Adipocyte (in vitro differentiated cells): ENCODE measurements around the gene ARGFX.

Experiments
- DNase-seq: peaks from one replicate; pipeline ENCODE4 v3.0.0-alpha.2; 2015; ENCODE audit warnings: low read depth
- H3K27me3 ChIP-seq: replicated peaks from 2 replicates; pipeline ENCODE4 v1.7.0; 2013; ENCODE audit warnings: mild to moderate bottlenecking, low read length, moderate library complexity; ENCODE audit not compliant: control insufficient read depth, insufficient read depth
- H3K36me3 ChIP-seq: 2 replicates; pipeline ENCODE4 v1.7.0; 2013; ENCODE audit warnings: low read length, mild to moderate bottlenecking, moderate library complexity; ENCODE audit not compliant: control insufficient read depth, insufficient read depth, severe bottlenecking
- H3K4me1 ChIP-seq: 2 replicates; pipeline ENCODE4 v1.7.0; 2013; ENCODE audit warnings: mild to moderate bottlenecking, low read length, moderate library complexity; ENCODE audit not compliant: control insufficient read depth, insufficient read depth
- H3K4me3 ChIP-seq: 2 replicates; pipeline ENCODE4 v1.7.0; 2013; ENCODE audit warnings: mild to moderate bottlenecking, low read length, moderate library complexity
- H3K9ac ChIP-seq: 2 replicates; pipeline ENCODE4 v1.7.0; 2013; ENCODE audit warnings: mild to moderate bottlenecking, low read length, moderate library complexity
- H3K9me3 ChIP-seq: 2 replicates; pipeline ENCODE4 v1.7.0; 2013; ENCODE audit warnings: mild to moderate bottlenecking, low read length, moderate library complexity; ENCODE audit not compliant: control insufficient read depth

Gene ARGFX

DNA sequence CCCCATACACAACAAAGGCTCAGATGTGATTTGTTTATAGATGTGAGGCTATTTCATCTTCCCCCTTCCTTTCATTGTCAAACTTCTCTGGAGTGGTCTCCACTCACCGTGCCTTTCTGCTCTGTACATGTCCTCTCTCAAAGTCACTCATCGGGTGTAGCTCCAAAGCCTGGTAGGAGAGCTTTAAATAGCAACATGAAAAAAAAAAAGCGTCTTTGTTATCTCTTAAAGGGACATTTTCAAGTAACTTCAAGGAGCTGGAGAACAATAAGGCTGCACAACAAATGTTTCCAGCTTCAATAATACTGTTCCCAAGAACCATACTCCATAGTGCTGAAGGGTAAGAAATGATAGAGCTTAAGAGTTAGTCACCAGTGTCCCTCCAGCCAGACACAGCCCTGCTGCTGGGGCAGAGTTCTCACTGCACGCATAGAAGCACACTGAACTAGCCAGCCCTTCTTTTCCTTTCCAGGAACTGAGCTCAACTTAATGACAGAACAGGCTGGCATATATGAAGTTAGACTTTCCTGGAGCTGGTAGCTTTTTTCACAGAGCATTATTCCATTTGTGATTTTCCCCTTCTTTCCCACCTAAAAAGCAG is 33.6 kb downstream of the ARGFX start:
- H3K4me1 ChIP-seq, result no peaks in the 10 kb centered on the region
- peaks cover 2% of the 10 kb centered on the region for H3K27me3 ChIP-seq
- H3K4me3 ChIP-seq, result no peak overlapping the region
- H3K9ac ChIP-seq, result no peak overlapping the region
- DNase-seq, result no peak
- H3K9me3 ChIP-seq, result no peaks in the 10 kb centered on the region
- H3K36me3 ChIP-seq, result no peaks in the 10 kb centered on the region

- Histone ChIP-seq H3K27me3 (peaks cover 2% of the 10 kb centered on the region), H3K36me3 (no peaks in the 10 kb centered on the region), H3K4me1 (no peaks in the 10 kb centered on the region), H3K4me3 (no peak overlapping the region), H3K9me3 (no peaks in the 10 kb centered on the region), H3K9ac (no peak overlapping the region)
- no peak for DNase-seq
Observed at GRCh38 chr3:121604759-121605158, 37.0 kb downstream of the ARGFX start.

DNA sequence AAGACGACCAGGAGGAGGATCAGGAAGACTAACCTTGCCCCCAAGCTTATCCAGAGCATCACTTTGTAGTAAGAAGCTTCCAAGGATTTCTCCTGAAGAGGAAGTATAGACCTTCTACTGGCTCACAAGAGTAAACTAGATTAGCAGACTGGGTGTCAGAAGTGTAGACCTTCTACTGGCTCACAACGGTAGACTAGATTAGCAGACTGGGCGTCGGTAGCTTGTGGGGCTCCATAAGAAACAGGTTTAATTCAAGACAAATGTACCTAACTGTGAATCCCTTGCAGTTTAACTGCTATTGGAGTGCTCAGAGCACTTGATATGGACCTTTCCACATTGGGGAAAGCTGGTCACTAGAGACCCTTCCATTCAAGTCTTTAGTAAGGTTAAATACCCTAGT is 38.4 kb downstream of the ARGFX start:
- Histone ChIP-seq H3K9me3 (no peaks in the 10 kb centered on the region), H3K4me1 (no peaks in the 10 kb centered on the region), H3K36me3 (no peaks in the 10 kb centered on the region), H3K4me3 (no peak overlapping the region), H3K27me3 (peaks cover 2% of the 10 kb centered on the region), H3K9ac (no peak overlapping the region)
- DNase-seq, result no peak
